DOHH2 (cell line): ENCODE measurements around the gene PRAF2.

Experiments used
- H3F3A ChIP-seq: fragments of 200-600 bp; sonication (generic), shearing (Covaris generic); 2 replicates; pipeline ENCODE4 v1.6.0; 2016; ENCODE audit warnings: antibody characterized with exemption, mild to moderate bottlenecking; ENCODE audit not compliant: control insufficient read depth, insufficient read depth
- H3K27ac ChIP-seq: fragments of 200-600 bp; sonication (generic); 2 replicates; pipeline ENCODE4 v1.5.1; 2014; ENCODE audit warnings: low read depth, mild to moderate bottlenecking, low read length, moderate library complexity
- H3K27me3 ChIP-seq: fragments of 200-600 bp; sonication (generic); 2 replicates; pipeline ENCODE4 v1.6.1; 2014; ENCODE audit warnings: mild to moderate bottlenecking, low read length, mixed read lengths; ENCODE audit not compliant: control insufficient read depth
- H3K36me3 ChIP-seq: fragments of 200-600 bp; sonication (generic); 2 replicates; pipeline ENCODE4 v1.6.1; 2014; ENCODE audit warnings: mild to moderate bottlenecking, low read length, moderate library complexity, mixed read lengths; ENCODE audit not compliant: control insufficient read depth
- H3K4me1 ChIP-seq: fragments of 200-600 bp; sonication (generic); 2 replicates; pipeline ENCODE4 v1.6.1; 2014; ENCODE audit warnings: mild to moderate bottlenecking, low read length, mixed read lengths; ENCODE audit not compliant: control insufficient read depth
- H3K4me2 ChIP-seq: fragments of 200-600 bp; sonication (generic); 2 replicates; pipeline ENCODE4 v1.6.0; 2014; ENCODE audit warnings: mild to moderate bottlenecking, low read length, moderate library complexity
- H3K4me3 ChIP-seq: fragments of 200-600 bp; sonication (generic); 2 replicates; pipeline ENCODE4 v1.5.1; 2014; ENCODE audit warnings: mild to moderate bottlenecking, low read length, mixed read lengths
- H3K79me2 ChIP-seq: fragments of 200-600 bp; sonication (generic); 2 replicates; pipeline ENCODE4 v1.6.1; 2014; ENCODE audit warnings: mild to moderate bottlenecking, low read length, mixed read lengths; ENCODE audit not compliant: control insufficient read depth
- H3K9me2 ChIP-seq: fragments of 200-600 bp; sonication (generic); replicated peaks from 2 replicates; pipeline ENCODE4 v1.6.1; 2014; ENCODE audit warnings: mild to moderate bottlenecking, low read length, mixed read lengths; ENCODE audit not compliant: control insufficient read depth
- H3K9me3 ChIP-seq: fragments of 200-600 bp; sonication (generic); 2 replicates; pipeline ENCODE4 v1.6.1; 2014; ENCODE audit warnings: antibody characterized with exemption, low read length, mixed read lengths; ENCODE audit not compliant: control insufficient read depth, insufficient read depth
- H4K20me1 ChIP-seq: fragments of 200-600 bp; sonication (generic); 2 replicates; pipeline ENCODE4 v1.6.0; 2014; ENCODE audit warnings: low read depth, mild to moderate bottlenecking, antibody characterized with exemption, low read length, moderate library complexity; ENCODE audit not compliant: control insufficient read depth, insufficient read depth
- CTCF ChIP-seq: fragments of 200-600 bp; sonication (generic); IDR thresholded peaks from one replicate; pipeline ENCODE4 v1.5.1; 2014; ENCODE audit warnings: antibody characterized with exemption, mild to moderate bottlenecking, low read depth, low read length; ENCODE audit not compliant: poor library complexity, severe bottlenecking
- EZH2phosphoT487 ChIP-seq: fragments of 200-600 bp; sonication (generic); IDR thresholded peaks from 2 replicates; pipeline ENCODE4 v1.6.1; 2017; ENCODE audit warnings: borderline replicate concordance, mild to moderate bottlenecking, antibody characterized with exemption, low read length, moderate library complexity, mixed read lengths

Gene PRAF2

GRCh38 chrX:49070988-49071387, 2.8 kb downstream of the PRAF2 start:
- no peak overlapping the region for H3K4me3 ChIP-seq
- TF ChIP-seq CTCF (no peak), EZH2phosphoT487 (no peak)
- H3K36me3 ChIP-seq = peaks cover 3% of the 10 kb centered on the region; the same call in 1 of the 2 replicates
- no peaks in the 10 kb centered on the region for H3K9me2 ChIP-seq
- H3K4me1 ChIP-seq = peaks cover 11% of the 10 kb centered on the region
- no peaks in the 10 kb centered on the region for H3K27me3 ChIP-seq
- H4K20me1 ChIP-seq = no peaks in the 10 kb centered on the region
- H3F3A ChIP-seq = no peaks in the 10 kb centered on the region
- no peaks in the 10 kb centered on the region for H3K9me3 ChIP-seq
- H3K27ac ChIP-seq = no peak overlapping the region
- peaks cover 13% of the 10 kb centered on the region for H3K79me2 ChIP-seq
- H3K4me2 ChIP-seq = no peak overlapping the region

GRCh38 chrX:49069038-49069437, 4.8 kb downstream of the PRAF2 start:
- Histone ChIP-seq H3K27me3 (no peaks in the 10 kb centered on the region), H3K4me1 (peaks cover 7% of the 10 kb centered on the region), H3K36me3 (no peaks in the 10 kb centered on the region), H4K20me1 (no peaks in the 10 kb centered on the region), H3K79me2 (peaks cover 13% of the 10 kb centered on the region), H3K9me2 (no peaks in the 10 kb centered on the region), H3K4me2 (no peak overlapping the region), H3F3A (no peaks in the 10 kb centered on the region), H3K9me3 (no peaks in the 10 kb centered on the region), H3K4me3 (no peak overlapping the region), H3K27ac (no peak overlapping the region)
- no peak for TF ChIP-seq EZH2phosphoT487
- TF ChIP-seq CTCF = no peak

- no peaks in the 10 kb centered on the region for H3K36me3 ChIP-seq
- peaks cover 1% of the 10 kb centered on the region; the same call in 1 of the 2 replicates for H3K79me2 ChIP-seq
- TF ChIP-seq EZH2phosphoT487 (no peak), CTCF (no peak)
- H3K4me1 ChIP-seq = no peaks in the 10 kb centered on the region
- H3K27me3 ChIP-seq = no peaks in the 10 kb centered on the region
- H3K27ac ChIP-seq = no peak overlapping the region
- H3F3A ChIP-seq = no peaks in the 10 kb centered on the region
- no peaks in the 10 kb centered on the region for H4K20me1 ChIP-seq
- H3K4me3 ChIP-seq = no peak overlapping the region
- H3K4me2 ChIP-seq = no peak overlapping the region
- H3K9me2 ChIP-seq = no peaks in the 10 kb centered on the region
- no peaks in the 10 kb centered on the region for H3K9me3 ChIP-seq
Measured at GRCh38 chrX:49067285-49068120, 6.3 kb downstream of the PRAF2 start.
